ENCODE results near the gene DEPDC1B.

DNA sequence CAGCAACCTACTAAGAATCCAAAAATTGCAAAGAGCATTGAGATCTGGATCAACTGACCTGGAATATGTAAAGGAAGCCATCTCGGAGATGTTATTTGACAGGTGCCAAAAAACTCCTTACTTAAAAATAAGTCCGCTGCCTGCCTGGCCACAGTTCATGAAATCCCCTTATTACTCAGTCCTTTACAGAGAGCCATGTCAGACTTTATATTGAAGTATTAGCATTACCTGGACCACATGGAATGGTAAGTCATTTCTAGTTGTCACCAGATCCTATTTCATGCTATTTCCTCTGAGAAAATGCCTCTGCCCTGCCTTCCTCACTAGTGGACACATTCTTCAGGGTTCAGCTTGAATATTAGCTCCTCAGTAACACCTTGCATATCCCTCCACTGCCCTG lies 115.7 kb downstream of the DEPDC1B start:
- TF ChIP-seq, protein P1, sequence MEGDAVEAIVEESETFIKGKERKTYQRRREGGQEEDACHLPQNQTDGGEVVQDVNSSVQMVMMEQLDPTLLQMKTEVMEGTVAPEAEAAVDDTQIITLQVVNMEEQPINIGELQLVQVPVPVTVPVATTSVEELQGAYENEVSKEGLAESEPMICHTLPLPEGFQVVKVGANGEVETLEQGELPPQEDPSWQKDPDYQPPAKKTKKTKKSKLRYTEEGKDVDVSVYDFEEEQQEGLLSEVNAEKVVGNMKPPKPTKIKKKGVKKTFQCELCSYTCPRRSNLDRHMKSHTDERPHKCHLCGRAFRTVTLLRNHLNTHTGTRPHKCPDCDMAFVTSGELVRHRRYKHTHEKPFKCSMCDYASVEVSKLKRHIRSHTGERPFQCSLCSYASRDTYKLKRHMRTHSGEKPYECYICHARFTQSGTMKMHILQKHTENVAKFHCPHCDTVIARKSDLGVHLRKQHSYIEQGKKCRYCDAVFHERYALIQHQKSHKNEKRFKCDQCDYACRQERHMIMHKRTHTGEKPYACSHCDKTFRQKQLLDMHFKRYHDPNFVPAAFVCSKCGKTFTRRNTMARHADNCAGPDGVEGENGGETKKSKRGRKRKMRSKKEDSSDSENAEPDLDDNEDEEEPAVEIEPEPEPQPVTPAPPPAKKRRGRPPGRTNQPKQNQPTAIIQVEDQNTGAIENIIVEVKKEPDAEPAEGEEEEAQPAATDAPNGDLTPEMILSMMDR (IDR thresholded peaks at IDR 0.05; ENCODE audit: poor library complexity) = no peak
- no peak for TF ChIP-seq EZH2phosphoT487 (IDR thresholded peaks at IDR 0.05; ENCODE audit: low read depth, severe bottlenecking, unreplicated experiment)

All from hepatocyte (in vitro differentiated cells).